ENCODE data around the gene AMOTL2.

Gene AMOTL2

GRCh38 chr3:134313847-134314587 is 60.2 kb downstream of the AMOTL2 start:
- peaks cover 52% of the 10 kb centered on the region for H3K27me3 ChIP-seq

GRCh38 chr3:134312873-134313846 is 61.1 kb downstream of the AMOTL2 start:
- no peak for TF ChIP-seq CTCF (IDR thresholded peaks at IDR 0.05)
- Histone ChIP-seq H3K36me3 (no peaks in the 10 kb centered on the region), H3K4me1 (ENCODE audit: control insufficient read depth in 1 of 2, insufficient read depth in 1 of 2, low read depth in 1 of 2, low read length in 1 of 2) (peaks cover 8 to 11% of the 10 kb centered on the region in 2 experiments)

More at GRCh38 chr3:134313847-134314587, 60.2 kb downstream of the AMOTL2 start:
- H3K9me3 ChIP-seq = no peaks in the 10 kb centered on the region
- peaks cover 8 to 11% of the 10 kb centered on the region in 2 experiments for H3K4me1 ChIP-seq (ENCODE audit: control insufficient read depth in 1 of 2, insufficient read depth in 1 of 2, low read depth in 1 of 2, low read length in 1 of 2)
- H3K36me3 ChIP-seq = no peaks in the 10 kb centered on the region
- H3K4me3 ChIP-seq (ENCODE audit: low read depth in 1 of 2, low read length in 1 of 2) = peak overlapping the region in 1 of 2 experiments; percentile 23
- no peak for TF ChIP-seq CTCF (IDR thresholded peaks at IDR 0.05)
- H3K27ac ChIP-seq = no peak overlapping the region

GRCh38 chr3:134312072-134312872 is 62.0 kb downstream of the AMOTL2 start:
- no peak for TF ChIP-seq CTCF (IDR thresholded peaks at IDR 0.05)
- Histone ChIP-seq H3K27ac (no peak overlapping the region), H3K36me3 (no peaks in the 10 kb centered on the region), H3K9me3 (no peaks in the 10 kb centered on the region), H3K27me3 (peaks cover 55% of the 10 kb centered on the region), H3K4me3 (ENCODE audit: low read depth in 1 of 2, low read length in 1 of 2) (peak overlapping the region in 1 of 2 experiments; percentile 38), H3K4me1 (ENCODE audit: control insufficient read depth in 1 of 2, insufficient read depth in 1 of 2, low read depth in 1 of 2, low read length in 1 of 2) (peaks cover 8 to 11% of the 10 kb centered on the region in 2 experiments)

More at GRCh38 chr3:134312873-134313846, 61.1 kb downstream of the AMOTL2 start:
- Histone ChIP-seq H3K27me3 (peaks cover 52% of the 10 kb centered on the region), H3K4me3 (ENCODE audit: low read depth in 1 of 2, low read length in 1 of 2) (peak overlapping the region in 1 of 2 experiments; percentile 38), H3K27ac (no peak overlapping the region), H3K9me3 (no peaks in the 10 kb centered on the region)

DNA sequence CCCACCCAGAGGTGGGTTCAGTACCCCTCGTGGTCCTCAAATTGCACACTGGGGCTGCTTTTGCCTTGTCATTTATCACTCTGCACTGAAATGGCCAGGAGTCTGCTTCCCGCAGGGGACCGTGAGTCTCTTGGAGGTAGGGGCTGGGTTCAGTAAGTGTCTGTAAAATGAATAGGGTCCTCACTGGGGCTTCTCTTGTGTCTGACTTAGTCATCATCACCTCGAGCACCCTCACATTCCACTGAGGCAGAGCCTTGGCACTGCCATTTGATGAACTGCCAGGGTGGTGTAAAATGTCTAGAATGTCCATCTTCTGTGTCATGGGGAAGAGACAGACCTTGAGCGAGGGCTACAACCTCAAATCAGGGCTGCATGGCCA is 62.6 kb downstream of the AMOTL2 start:
- H3K27me3 ChIP-seq = peaks cover 60% of the 10 kb centered on the region
- no peak for TF ChIP-seq CTCF (IDR thresholded peaks at IDR 0.05)
- H3K9me3 ChIP-seq = no peaks in the 10 kb centered on the region
- H3K27ac ChIP-seq = no peak overlapping the region
- H3K36me3 ChIP-seq = no peaks in the 10 kb centered on the region
- no peak overlapping the region for H3K4me3 ChIP-seq (ENCODE audit: low read depth in 1 of 2, low read length in 1 of 2)
- H3K4me1 ChIP-seq (ENCODE audit: control insufficient read depth in 1 of 2, insufficient read depth in 1 of 2, low read depth in 1 of 2, low read length in 1 of 2) = peaks cover 8 to 11% of the 10 kb centered on the region in 2 experiments

- Histone ChIP-seq H3K36me3 (no peaks in the 10 kb centered on the region), H3K9me3 (no peaks in the 10 kb centered on the region), H3K27ac (no peak overlapping the region), H3K4me1 (ENCODE audit: control insufficient read depth in 1 of 2, insufficient read depth in 1 of 2, low read depth in 1 of 2, low read length in 1 of 2) (peaks cover 8 to 11% of the 10 kb centered on the region in 2 experiments), H3K27me3 (peaks cover 64% of the 10 kb centered on the region), H3K4me3 (ENCODE audit: low read depth in 1 of 2, low read length in 1 of 2) (no peak overlapping the region)
- no peak for TF ChIP-seq CTCF (IDR thresholded peaks at IDR 0.05)
Observed at GRCh38 chr3:134311265-134311664, 63.0 kb downstream of the AMOTL2 start.
